Measurements from ENCODE around the gene SPHK2.

Gene SPHK2

GRCh38 chr19:48648134-48648533 is 28.8 kb downstream of the SPHK2 start:
- H3K27ac ChIP-seq (ENCODE audit: poor library complexity, severe bottlenecking), result no peak overlapping the region
- no peak for TF ChIP-seq CTCF (IDR thresholded peaks at IDR 0.05; ENCODE audit: poor library complexity, severe bottlenecking)

GRCh38 chr19:48650974-48651682 is 31.8 kb downstream of the SPHK2 start:
- TF ChIP-seq CTCF (IDR thresholded peaks at IDR 0.05; ENCODE audit: poor library complexity, severe bottlenecking), result no peak
- no peak for ATAC-seq (ENCODE audit: low read depth)
- peaks cover 9% of the 10 kb centered on the region for H3K4me1 ChIP-seq (ENCODE audit: insufficient read depth, poor library complexity, severe bottlenecking)

More at GRCh38 chr19:48648134-48648533, 28.8 kb downstream of the SPHK2 start:
- Histone ChIP-seq H3K27me3 (ENCODE audit: insufficient read depth, poor library complexity, severe bottlenecking) (no peaks in the 10 kb centered on the region), H3K4me1 (ENCODE audit: insufficient read depth, poor library complexity, severe bottlenecking) (peaks cover 9% of the 10 kb centered on the region), H3K36me3 (ENCODE audit: low read depth) (no peaks in the 10 kb centered on the region), H3K4me3 (ENCODE audit: severe bottlenecking) (no peak overlapping the region), H3K9me3 (ENCODE audit: severe bottlenecking) (no peaks in the 10 kb centered on the region)
- no peak for ATAC-seq (ENCODE audit: low read depth)
- DNase-seq (ENCODE audit: low spot score), result no peak

GRCh38 chr19:48651683-48652048 is 32.4 kb downstream of the SPHK2 start:
- no peak for DNase-seq (ENCODE audit: low spot score)
- no peak for ATAC-seq (ENCODE audit: low read depth)
- no peak for TF ChIP-seq CTCF (IDR thresholded peaks at IDR 0.05; ENCODE audit: poor library complexity, severe bottlenecking)
- Histone ChIP-seq H3K36me3 (ENCODE audit: low read depth) (no peaks in the 10 kb centered on the region), H3K4me3 (ENCODE audit: severe bottlenecking) (no peak overlapping the region), H3K9me3 (ENCODE audit: severe bottlenecking) (no peaks in the 10 kb centered on the region), H3K27me3 (ENCODE audit: insufficient read depth, poor library complexity, severe bottlenecking) (no peaks in the 10 kb centered on the region), H3K27ac (ENCODE audit: poor library complexity, severe bottlenecking) (no peak overlapping the region), H3K4me1 (ENCODE audit: insufficient read depth, poor library complexity, severe bottlenecking) (peaks cover 9% of the 10 kb centered on the region)

More at GRCh38 chr19:48650974-48651682, 31.8 kb downstream of the SPHK2 start:
- Histone ChIP-seq H3K27ac (ENCODE audit: poor library complexity, severe bottlenecking) (no peak overlapping the region), H3K36me3 (ENCODE audit: low read depth) (no peaks in the 10 kb centered on the region), H3K9me3 (ENCODE audit: severe bottlenecking) (no peaks in the 10 kb centered on the region), H3K27me3 (ENCODE audit: insufficient read depth, poor library complexity, severe bottlenecking) (no peaks in the 10 kb centered on the region), H3K4me3 (ENCODE audit: severe bottlenecking) (no peak overlapping the region)
- no peak for DNase-seq (ENCODE audit: low spot score)

GRCh38 chr19:48654299-48655059 is 35.2 kb downstream of the SPHK2 start:
- DNase-seq (ENCODE audit: low spot score) (no peak), ATAC-seq (ENCODE audit: low read depth) (no peak)
- Histone ChIP-seq H3K27ac (ENCODE audit: poor library complexity, severe bottlenecking) (no peak overlapping the region), H3K4me3 (ENCODE audit: severe bottlenecking) (no peak overlapping the region), H3K27me3 (ENCODE audit: insufficient read depth, poor library complexity, severe bottlenecking) (no peaks in the 10 kb centered on the region), H3K36me3 (ENCODE audit: low read depth) (no peaks in the 10 kb centered on the region), H3K4me1 (ENCODE audit: insufficient read depth, poor library complexity, severe bottlenecking) (peaks cover 10% of the 10 kb centered on the region), H3K9me3 (ENCODE audit: severe bottlenecking) (no peaks in the 10 kb centered on the region)
- TF ChIP-seq CTCF (IDR thresholded peaks at IDR 0.05; ENCODE audit: poor library complexity, severe bottlenecking), result no peak
